Stimulated activated CD4-positive, alpha-beta T cell treated with anti-CD3 and anti-CD28 coated beads, Interleukin-2, amount 100 ng/mL, for 24 hours (primary cell): Measurements from ENCODE around the gene DKKL1.
"Not testable (repeated sequence)": the region's sequence is repeated elsewhere in the genome, so short reads cannot be mapped to it uniquely, and the experiment has no call there.

Source experiments
- DNase-seq, 2 donors: peaks; one replicate each; pipeline ENCODE4 v3.0.0-alpha.2; 2020

The DKKL1 gene

DNA sequence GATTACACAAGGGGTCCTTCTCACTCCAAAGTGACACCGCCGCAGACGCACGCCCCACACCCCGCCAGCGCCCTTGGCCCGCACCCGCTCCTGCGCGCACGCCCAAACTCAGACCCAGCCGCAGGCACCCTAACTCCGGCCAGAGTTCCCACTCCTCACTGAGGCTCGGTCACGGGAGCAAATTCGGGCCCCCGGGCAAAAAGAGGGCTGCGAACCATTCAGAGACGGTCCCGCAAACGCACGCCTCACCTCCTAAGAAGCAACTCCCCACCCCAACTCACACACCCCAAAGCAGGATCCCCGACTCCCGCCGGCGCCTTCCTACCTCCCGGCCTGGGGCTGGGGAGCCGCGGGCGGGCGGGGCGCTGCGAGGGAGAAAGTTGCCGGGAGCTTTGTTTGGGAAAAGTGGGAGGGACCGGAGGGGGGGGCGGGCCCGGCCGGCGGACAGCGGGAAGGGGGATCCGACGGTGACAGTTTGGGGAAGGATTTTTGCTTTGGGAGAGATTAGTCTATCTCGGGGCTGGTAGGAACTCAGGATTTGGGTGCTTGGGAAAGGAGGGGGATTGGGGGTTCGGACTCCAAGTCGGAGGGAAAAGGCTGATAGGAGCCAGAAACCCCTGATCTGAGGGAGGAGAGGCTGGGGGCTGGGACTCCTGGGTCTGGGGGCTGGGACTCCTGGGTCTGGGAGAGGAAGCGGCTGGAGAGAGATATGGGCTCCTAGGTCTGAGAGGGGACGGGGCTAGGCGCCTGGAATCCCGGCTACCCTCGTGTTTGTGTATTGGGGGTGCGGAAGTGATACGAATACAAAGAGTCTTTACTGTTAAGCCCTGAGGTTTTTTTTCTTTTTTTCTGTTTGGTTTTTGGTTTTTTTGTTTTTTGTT lies 1.4 kb upstream of the DKKL1 start, which contains the start of gene TEAD2:
TSS of gene TEAD2 (minus strand) at position 369 of the 881 bp plus-strand sequence. CDS start 2,341 bp downstream, outside the sequence.
- DNase-seq = peak in 1 of 2 donors; percentile 28

- DNase-seq = no peak
Measured at GRCh38 chr19:49362929-49363267, 779 bp upstream of the DKKL1 start.

- DNase-seq = no peak
Measured at GRCh38 chr19:49364083-49364737, 533 bp downstream of the DKKL1 start.

DNA sequence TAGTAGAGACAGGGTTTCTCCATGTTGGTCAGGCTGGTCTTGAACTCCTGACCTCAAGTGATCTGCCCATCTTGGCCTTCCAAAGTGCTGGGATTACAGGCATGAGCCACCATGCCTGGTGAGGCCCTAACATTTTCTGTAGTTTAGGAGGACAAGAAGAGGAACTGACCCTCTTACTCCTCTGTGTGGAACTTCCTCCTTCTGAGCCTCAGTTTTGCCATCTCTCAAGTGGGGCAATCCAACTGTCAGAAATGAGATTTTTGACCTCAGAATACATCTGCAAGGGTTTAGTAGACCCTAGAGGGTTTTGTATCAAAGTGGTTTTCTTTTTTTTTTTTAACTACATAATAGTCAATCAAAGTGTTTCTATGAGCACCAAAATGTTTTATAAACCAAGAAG lies 2.4 kb downstream of the DKKL1 start:
- DNase-seq = no peak

- DNase-seq = no peak
Measured at GRCh38 chr19:49368711-49369358, 5.2 kb downstream of the DKKL1 start.

DNA sequence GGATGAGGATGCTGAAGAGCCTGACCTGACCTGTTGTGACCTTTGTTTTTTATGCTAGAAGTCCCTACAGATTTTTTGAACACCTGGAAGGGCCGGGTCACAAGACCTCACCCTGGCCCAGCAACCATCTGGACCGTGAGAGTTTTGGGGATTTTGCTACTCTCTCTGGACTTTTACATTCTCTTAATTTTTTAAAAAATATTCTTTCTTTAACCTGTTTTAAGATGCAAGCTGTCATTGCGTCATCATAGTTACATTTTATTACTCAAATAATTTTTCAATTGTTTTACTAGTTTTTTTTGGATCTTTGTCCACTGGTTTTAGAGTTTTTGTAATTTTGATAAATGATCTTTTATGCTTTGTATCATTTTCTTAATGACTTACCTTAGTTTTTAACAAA lies 7.5 kb downstream of the DKKL1 start:
- DNase-seq = no peak

- not testable (repeated sequence) for DNase-seq
Measured at GRCh38 chr19:49373174-49373573, 9.5 kb downstream of the DKKL1 start.

- no peak for DNase-seq
Measured at GRCh38 chr19:49374665-49375434, 11.2 kb downstream of the DKKL1 start.

GRCh38 chr19:49378512-49378911 lies 14.8 kb downstream of the DKKL1 start:
- no peak for DNase-seq

DNA sequence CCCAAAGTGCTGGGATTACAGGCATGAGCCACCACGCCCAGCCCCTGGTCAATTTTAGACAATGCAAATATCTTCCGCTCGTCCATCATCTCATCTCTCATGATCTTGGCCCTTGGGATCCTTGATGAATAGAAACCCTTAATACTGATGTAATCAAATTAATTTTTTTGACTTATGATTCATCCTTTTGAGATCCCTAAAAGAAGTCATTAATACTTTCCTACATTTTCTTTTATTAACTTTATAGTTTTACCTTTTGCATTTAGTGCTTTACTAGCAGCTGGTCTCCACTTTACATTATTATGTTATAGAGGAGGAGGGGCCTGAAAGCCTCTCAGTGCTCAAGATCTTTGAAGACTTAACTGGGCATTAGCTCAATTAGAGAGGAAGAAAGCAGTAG lies 16.7 kb downstream of the DKKL1 start:
- no peak for DNase-seq

DNA sequence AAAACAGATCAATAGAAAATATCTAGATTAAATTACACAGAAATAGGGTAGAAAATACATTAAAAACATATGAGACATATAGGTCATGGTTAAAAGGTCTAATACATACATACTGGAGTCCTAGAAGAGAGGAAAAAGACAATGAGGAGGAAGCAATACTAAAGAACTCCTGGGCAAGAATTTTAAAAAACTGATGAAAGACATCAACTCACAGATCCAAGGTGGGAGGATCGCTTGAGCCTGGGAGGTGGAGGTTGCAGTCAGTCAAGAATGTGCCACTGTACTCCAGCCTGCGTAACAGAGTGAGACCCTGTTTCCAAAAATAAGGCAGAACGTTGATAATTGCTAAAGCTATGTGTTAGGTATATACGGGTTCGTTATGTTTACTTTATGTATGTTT lies 19.0 kb downstream of the DKKL1 start:
- DNase-seq = no peak

GRCh38 chr19:49383599-49383998 lies 19.9 kb downstream of the DKKL1 start:
- DNase-seq = no peak

GRCh38 chr19:49387936-49388372 lies 24.3 kb downstream of the DKKL1 start, which contains the start of gene KASH5:
KASH5 (plus strand) TSS chr19:49388249; CDS start chr19:49390884, 2,635 bp downstream.
- DNase-seq = peak; percentile 76 to 91

DNA sequence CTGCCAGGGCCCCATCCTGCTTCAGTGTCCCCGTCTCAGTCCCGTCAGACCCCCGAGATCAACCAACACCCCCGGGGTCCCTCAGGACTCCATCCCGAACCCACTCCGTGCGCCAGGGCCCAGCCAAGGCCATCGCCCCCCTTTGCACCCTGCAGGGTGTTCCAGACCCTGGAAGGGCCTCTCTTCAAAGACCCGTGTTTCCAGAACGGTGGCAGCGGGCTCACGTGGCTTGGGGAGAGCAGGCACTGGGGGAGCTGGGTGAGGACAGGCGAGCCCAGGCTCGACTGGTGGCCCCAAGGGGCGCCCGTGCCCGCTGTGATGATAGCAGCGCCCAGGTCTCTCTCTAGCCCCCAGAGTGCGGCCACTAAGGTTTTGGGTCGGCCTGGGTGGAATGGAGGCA lies 25.7 kb downstream of the DKKL1 start:
- DNase-seq = no peak

DNA sequence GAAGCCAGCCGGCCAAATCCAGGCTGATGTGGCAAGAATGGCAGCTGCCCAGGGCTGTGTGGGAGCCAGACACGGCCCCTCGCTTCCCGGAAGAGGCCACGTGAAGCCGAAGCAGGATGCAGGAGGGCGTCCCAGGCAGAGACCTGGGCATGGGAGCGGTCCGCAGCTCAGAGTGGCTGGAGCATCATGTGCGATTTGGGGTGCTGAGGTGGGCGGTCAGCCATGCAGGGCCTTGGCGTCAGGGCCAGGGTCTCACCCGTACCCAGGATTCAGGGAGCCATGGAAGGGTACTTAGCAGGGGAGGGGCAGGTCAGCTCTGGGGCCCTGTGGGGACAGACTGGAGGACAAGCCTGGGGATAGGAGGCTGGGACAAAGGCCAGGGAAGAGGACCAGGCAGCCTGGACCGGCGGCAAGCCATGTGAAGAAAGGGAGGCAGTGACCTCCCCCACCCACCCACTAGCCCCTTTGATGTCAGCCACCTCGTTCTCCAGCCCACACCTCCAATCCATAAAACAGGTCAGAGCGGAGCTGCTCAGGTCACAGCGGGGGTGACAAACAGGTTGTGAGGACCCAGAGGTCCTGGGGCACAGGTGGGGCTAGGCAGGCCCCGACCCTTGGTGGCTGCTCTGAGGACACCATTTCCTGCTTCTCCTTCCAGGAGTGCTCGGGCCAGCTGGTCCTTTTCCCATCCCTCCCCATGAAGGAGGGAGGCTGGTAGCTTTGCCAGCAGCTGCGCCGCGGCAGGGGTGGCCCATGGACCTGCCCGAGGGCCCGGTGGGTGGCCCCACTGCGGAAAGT lies 26.7 kb downstream of the DKKL1 start:
- DNase-seq = no peak

DNA sequence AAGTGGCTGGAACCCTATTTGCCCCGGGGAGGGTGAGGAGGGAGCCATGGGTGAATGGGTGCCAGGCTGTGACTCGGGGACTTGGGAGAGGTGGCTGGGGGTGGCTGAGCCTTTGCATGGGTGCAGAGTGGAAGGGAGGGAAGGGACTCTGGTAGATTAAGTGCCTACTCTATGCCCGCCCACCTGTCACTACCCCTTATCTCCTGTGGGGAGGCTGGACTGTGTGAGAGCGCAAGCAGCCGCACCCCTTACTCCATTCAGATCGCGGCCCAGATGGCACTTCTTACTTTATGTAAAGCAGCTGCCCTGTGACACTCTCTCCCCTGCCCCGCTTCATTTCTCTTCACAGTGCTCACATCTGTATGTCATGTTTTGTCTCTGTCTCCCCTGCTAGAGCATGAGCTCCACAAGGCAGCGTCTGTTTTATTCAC lies 27.3 kb downstream of the DKKL1 start:
- DNase-seq = no peak

GRCh38 chr19:49391581-49392399 lies 28.1 kb downstream of the DKKL1 start:
- peak; percentile 81 to 83 for DNase-seq

DNA sequence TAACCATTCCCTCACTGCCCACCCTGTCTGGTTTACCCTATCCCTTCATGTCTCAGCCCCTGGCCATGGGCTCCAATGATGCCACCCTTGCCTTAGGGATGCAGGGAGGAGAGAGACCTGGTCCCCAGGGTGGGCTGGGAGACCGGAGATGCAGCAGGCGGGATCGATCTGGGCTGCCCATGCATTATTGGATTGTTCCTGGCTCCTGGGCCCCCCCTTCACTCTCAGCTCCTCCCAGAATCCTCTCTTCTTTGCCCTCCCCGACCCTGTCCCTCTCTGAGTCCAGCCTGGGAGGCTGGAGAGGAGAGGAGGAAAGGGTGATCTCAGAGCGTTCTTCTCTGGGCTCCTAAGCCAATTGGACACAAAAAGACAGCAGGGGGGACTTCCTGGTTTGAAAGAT lies 30.2 kb downstream of the DKKL1 start:
- no peak for DNase-seq

DNA sequence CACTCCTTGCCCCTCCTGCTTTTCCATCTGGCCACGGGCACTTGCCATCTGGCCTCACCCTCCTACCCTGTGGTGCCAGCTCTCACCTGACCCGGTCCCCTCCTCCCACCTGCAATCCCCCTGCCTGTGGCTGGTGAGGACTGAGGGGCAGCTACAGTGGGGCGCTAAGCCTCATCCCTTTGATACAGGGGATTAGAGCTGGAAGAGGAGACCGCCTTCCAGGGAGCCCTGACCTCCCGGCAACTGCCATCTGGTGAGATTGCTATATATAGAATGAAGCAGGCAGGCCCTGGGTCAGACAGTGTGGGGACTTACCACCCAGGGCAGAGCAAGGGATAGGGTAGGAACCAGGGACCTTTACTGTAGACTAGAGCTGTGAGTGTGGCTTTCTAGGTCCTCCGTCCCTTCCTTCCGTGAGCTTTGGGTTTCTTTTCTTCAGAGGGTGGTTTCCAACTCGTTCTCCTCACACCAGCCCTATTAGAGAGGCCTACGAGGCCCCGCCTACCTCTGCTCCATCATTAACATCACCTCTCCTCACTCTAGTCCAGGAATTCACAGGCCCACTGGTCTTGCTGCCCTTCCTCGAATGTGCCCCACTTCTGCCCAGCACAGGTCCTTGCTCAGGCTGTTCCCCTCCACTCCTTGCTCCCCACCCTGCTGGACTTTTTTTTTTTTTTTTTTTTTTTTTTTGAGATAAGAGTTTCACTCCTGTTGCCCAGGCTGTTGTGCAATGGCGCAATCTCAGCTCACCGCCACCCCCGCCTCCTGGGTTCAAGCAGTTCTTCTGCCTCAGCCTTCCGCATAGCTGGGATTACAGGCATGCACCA lies 32.1 kb downstream of the DKKL1 start:
- no peak for DNase-seq
